GM19455 (cell line): ENCODE data around the gene B4GALT1.

Experiments
- ATAC-seq: cut with Tn5 transposase; IDR thresholded peaks from one replicate; pipeline ENCODE4 v1.9.1; 2021; ENCODE audit not compliant: unreplicated experiment

B4GALT1 gene

DNA sequence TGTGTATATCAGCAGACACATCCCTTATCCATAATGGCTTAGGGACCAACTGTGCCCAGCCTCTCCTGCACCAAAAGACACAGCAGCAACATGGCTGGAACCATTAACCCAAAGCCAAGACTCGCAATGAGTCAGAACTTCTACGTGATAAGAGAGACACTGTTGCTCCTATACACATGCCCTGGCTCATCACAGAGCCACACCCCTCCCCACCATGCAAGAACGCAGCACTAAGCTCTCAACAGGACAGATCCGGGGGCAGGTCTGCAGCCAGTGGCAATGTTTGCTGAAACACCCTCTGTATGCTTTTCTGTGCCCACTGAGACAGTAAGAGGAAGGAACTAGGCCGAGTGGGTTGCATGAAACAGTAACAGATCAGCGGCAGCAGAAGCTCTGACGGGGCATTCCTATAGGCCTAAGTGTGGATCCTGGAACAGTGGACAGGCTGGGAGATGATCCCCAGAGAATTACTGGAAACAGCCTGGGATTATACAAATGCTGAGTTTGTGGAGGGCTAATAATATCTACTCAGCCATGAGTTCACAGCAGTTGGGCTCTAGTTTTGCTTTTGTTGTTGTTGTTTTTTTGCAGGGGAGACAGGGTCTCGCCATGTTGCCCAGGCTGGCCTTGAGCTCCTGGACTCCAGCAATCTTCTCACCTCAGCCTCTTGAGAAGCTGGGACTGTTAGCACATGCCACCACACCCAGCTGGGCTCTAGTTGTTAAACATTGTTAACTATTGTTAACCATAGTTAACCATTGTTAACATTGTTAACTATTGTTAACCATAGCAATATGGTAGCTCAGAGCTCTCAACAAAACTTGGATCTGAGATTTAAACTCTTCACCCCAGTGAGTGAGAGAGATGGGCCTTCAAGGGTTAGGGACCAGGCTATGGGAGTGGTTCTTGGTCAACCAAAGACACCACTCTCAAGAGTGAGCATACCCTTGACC is 41.0 kb downstream of the B4GALT1 start:
- no peak for ATAC-seq

DNA sequence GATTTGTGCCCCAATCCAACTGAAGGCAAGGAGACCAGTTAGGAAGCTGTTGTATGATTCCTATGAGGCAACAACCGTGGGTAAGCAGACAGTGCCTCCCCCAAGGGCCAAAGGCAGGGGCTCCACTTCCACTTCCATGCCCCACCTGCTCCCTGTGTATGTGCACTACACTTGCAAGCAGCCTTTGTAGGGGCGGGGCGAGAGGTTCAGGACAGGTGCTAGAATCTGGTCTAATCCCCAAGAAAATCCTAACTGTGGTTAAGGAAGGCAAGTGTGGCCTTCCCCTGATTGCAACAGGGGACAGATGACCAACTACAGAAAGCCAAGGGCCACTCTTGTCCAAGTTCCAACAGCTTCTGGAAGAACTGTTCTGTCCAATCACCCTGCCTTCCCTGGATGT is 41.7 kb downstream of the B4GALT1 start:
- ATAC-seq = no peak

DNA sequence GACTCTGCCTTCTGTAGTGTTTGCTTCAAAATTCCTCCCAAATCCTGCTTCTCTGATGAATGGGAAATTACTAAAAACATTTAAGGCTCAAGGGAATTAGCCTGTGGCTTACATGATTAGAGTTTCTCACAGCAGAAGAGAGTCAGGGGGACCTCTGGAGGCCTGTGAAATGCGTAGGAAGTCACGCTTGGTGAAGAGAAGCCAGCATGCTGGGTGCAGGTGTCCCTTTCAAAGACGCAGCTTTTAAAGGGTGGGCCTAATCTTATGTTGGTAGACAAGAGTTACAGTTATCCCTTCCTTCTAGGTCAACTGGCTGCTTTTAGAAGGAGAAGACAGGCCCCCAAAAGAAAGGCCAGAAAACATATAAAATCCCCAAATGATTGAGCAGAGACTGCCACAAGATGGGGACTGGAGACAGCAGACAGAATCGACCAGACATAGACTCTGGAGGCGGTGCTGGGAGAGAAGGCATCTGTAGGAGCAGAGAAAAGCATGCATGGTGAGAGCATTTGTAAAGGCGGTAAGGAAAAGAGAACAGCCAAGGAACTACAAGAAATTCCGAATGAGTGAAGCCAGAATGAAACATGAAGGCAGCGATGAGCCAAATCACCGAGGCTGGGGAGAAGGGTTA is 42.3 kb downstream of the B4GALT1 start:
- no peak for ATAC-seq

GRCh38 chr9:33124046-33124445 is 43.1 kb downstream of the B4GALT1 start:
- ATAC-seq = no peak

DNA sequence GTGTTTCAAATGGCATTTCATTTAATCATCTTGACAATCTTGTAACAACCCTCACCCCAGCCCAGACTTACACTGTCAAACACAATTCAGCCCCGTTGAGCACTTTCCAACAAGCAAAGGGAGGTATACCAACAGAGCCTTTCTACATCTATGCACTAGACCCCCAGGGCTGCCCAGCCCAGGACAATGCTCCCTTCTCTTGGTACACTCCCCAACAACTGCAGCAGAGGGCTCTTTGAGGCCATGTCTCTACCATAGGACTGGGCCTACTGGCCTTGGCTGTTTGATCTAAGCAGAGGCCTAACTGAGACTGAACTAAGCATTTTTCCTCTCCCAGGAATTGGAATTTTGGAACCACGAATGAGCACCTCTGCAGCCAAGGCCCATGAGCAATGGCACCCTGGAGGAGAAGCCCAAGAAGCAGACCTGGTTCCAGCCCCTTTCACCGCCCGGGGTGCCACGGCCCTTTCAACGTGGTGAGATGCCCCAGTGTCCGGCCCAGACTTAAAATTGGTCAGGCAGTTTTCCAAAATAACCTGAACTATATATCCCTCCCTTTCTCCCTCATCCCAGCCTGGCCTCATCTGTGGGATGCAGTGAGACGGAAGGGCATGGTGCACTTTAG is 43.6 kb downstream of the B4GALT1 start:
- ATAC-seq = no peak

GRCh38 chr9:33120620-33121019 is 46.5 kb downstream of the B4GALT1 start:
- no peak for ATAC-seq

DNA sequence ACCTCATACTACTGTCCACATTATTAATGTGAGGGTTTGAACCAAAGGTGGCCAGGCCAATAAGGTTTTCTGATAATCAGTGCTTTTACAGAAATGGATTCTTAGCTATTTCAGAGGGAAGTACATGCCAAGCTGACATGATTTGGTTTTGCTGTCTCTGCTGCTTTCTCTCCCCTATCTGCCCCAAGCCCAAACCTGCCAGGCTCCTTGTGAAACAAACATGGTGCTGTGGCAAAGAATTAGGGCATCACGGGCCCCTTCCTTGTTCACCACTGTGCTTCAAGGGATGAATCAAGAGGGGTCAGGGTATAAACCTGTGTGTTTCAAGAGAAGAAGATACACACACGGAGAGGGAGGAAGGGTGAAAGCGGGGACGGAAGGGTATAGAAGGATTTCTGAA is 49.3 kb downstream of the B4GALT1 start:
- ATAC-seq = no peak

DNA sequence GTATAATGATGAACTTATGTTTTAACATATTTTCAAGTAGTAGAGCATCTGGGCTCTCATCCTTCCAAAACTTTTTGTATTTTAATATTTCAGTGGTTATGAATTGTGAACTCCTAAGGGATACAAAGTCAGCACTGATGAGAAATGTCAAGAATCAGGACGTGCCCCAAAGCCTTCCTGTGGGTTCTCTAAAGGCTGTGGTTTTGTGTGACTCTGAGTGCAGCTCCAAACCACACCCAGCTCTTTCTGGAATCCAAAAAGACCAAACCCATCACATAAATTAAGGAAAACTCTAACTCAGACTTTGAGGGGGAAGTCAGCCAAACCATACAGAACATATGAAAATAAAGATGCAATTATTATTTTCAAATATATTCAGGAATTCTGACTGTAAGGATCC is 49.8 kb downstream of the B4GALT1 start:
- ATAC-seq = no peak

DNA sequence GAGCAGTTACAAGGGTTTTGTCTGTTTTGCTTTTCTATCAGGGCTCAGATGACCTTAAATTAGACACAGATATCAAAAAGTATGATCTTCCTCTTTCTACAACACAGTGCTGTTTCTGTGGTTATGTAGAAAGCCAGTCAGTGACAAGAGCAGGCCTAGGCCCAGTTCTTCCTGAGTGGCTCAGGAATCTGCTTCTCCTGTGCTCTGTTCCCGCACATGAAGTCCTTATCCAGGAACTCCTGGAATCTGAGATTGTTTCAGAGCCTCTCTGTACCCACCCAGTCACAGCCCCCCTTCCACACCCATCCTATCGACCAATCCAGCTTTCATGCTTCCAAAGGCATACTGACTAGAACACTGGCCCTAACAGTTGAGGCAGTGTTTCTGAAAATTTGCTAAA is 50.3 kb downstream of the B4GALT1 start:
- no peak for ATAC-seq

- no peak for ATAC-seq
These were observed 52.4 kb downstream of the B4GALT1 start for GRCh38 chr9:33114746-33115145.

- no peak for ATAC-seq
These were observed 53.2 kb downstream of the B4GALT1 start for GRCh38 chr9:33113799-33114547.

- ATAC-seq = no peak
These were observed 55.0 kb downstream of the B4GALT1 start for GRCh38 chr9:33112094-33112493.

DNA sequence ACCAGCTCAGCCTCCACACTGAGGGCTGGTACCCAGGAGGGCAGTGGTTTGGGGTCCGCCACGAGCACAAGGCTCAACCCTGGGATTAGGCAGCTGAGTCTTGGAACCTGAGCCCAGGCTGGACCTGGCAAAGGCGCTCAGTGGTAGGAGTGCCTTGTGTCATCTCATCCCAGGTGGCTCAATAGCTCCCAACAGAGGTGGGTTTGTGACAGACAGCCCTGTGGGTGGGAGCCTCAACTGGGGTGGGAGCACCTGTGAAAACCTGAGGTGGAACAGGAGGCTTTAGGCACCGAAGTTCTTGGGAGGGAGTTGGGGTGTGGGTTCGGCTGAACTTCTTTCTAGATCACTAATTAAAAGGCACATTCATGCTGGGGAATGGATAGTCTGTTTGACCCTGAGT is 55.5 kb downstream of the B4GALT1 start:
- ATAC-seq = no peak

- no peak for ATAC-seq
These were observed 56.5 kb downstream of the B4GALT1 start for GRCh38 chr9:33110686-33111085.

- no peak for ATAC-seq
These were observed 57.1 kb downstream of the B4GALT1 start for GRCh38 chr9:33109850-33110595.

GRCh38 chr9:33109097-33109496 is 58.0 kb downstream of the B4GALT1 start:
- ATAC-seq = no peak

DNA sequence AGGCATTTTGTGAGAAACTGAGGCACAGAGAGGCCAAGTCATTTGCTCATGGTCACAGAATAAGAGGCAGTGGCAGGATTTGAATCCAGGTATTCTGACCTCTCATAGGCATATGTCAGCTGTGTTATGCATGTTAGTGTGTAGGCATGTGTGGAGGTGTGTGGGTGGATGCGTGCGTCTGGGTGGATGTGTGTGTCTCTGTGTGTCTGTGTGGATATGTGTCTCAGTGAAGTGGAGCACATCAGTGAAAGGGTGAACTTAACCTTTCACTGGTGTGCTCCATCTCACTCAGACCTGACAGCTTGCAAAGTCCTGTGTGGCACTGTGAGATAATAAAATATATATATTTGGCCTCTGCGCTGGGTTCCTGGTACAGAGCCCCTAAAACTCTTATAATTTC is 58.7 kb downstream of the B4GALT1 start:
- ATAC-seq = no peak

GRCh38 chr9:33107762-33108161 is 59.4 kb downstream of the B4GALT1 start:
- ATAC-seq = no peak

GRCh38 chr9:33106827-33107621 is 60.1 kb downstream of the B4GALT1 start:
- no peak for ATAC-seq

- no peak for ATAC-seq
These were observed 60.8 kb downstream of the B4GALT1 start for GRCh38 chr9:33106372-33106771.
